Smooth muscle cell (in vitro differentiated cells): Measurements from ENCODE around the gene EIF2B1. TPM values are rescaled to one million over a fixed set of nuclear protein-coding genes. Genes with fewer than 3 reads are reported as not detected.

Experiments
- DNase-seq: peaks from one replicate; lab custom pipeline; 2025; ENCODE audit not compliant: unreplicated experiment; lab: John Stamatoyannopoulos, UW
- H2AFZ ChIP-seq: fragments of 200-600 bp; sonication (generic); 2 replicates; pipeline ENCODE4 v1.6.0; 2016; ENCODE audit warnings: antibody characterized with exemption, low read depth, mild to moderate bottlenecking
- H3F3A ChIP-seq: fragments of 200-600 bp; sonication (generic); 2 replicates; pipeline ENCODE4 v1.6.0; 2017; ENCODE audit warnings: antibody characterized with exemption, low read depth
- H3K27ac ChIP-seq: fragments of 200-600 bp; sonication (generic); 2 replicates; pipeline ENCODE4 v1.5.1; 2016; ENCODE audit warnings: low read depth, mild to moderate bottlenecking
- H3K27me3 ChIP-seq: fragments of 200-600 bp; sonication (generic); 2 replicates; pipeline ENCODE4 v1.6.1; 2016; ENCODE audit warnings: low read depth, mild to moderate bottlenecking
- H3K36me3 ChIP-seq: fragments of 200-600 bp; sonication (generic); 2 replicates; pipeline ENCODE4 v1.5.1; 2016; ENCODE audit warnings: low read depth
- H3K4me1 ChIP-seq: fragments of 200-600 bp; sonication (generic); 2 replicates; pipeline ENCODE4 v1.5.1; 2016; ENCODE audit warnings: low read depth
- H3K4me2 ChIP-seq: fragments of 200-600 bp; sonication (generic); 2 replicates; pipeline ENCODE4 v1.6.0; 2016; ENCODE audit warnings: mild to moderate bottlenecking
- H3K4me3 ChIP-seq: fragments of 200-600 bp; sonication (generic); 2 replicates; pipeline ENCODE4 v1.5.1; 2016; ENCODE audit warnings: mild to moderate bottlenecking
- H3K79me2 ChIP-seq: fragments of 200-600 bp; sonication (generic); 2 replicates; pipeline ENCODE4 v1.6.0; 2016; ENCODE audit warnings: low read depth, mild to moderate bottlenecking
- H3K9ac ChIP-seq: fragments of 200-600 bp; sonication (generic); 2 replicates; pipeline ENCODE4 v1.6.0; 2016; ENCODE audit warnings: low read depth
- H3K9me3 ChIP-seq: fragments of 200-600 bp; sonication (generic); replicated peaks from 2 replicates; pipeline ENCODE4 v1.5.1; 2016; ENCODE audit warnings: low read depth
- H4K20me1 ChIP-seq: fragments of 200-600 bp; sonication (generic); 2 replicates; pipeline ENCODE4 v1.6.0; 2016; ENCODE audit warnings: low read depth
- CTCF ChIP-seq: fragments of 200-600 bp; sonication (generic); IDR thresholded peaks from 2 replicates; pipeline ENCODE4 v1.5.1; 2017; ENCODE audit warnings: borderline replicate concordance, mild to moderate bottlenecking, antibody characterized with exemption; ENCODE audit not compliant: insufficient read depth, poor library complexity, severe bottlenecking
- WGBS: methylation state at CpG from one replicate; pipeline ENCODE4 v1.1.7; 2016; ENCODE audit warnings: low lambda C conversion rate; 5-methylcytosine and 5-hydroxymethylcytosine counted together
- polyA plus RNA-seq: library from polyadenylated mRNA; unstranded; fragments of >200 nt; fragmentation: Nextera tagmentation; extraction: Ambion mirVana; gene quantifications from 2 replicates; pipeline ENCODE4 v1.2.1, GENCODE V29; 2016
- small RNA-seq: library from RNA; depleted of rRNA; stranded (forward); fragments of <200 nt; gene quantifications from one replicate; pipeline ENCODE3, GENCODE V24; 2014
- total RNA-seq: library from RNA; depleted of rRNA; stranded (reverse); fragments of >200 nt; gene quantifications from 2 replicates; pipeline ENCODE4 v1.2.3, GENCODE V29; 2014

Gene EIF2B1
- total and polyA plus RNA-seq, 2 experiments from 2014 or later, result 47.0 to 87.4 TPM

GRCh38 chr12:123573870-123574269 is 59.6 kb downstream of the EIF2B1 start:
- 80% methylated on average over 4 of the region's 4 CpGs for WGBS
- Histone ChIP-seq H3K79me2 (no peaks in the 10 kb centered on the region), H3K4me3 (no peak overlapping the region), H3F3A (no peaks in the 10 kb centered on the region), H3K9ac (no peak overlapping the region), H3K4me2 (no peak overlapping the region), H3K4me1 (no peaks in the 10 kb centered on the region), H3K9me3 (no peaks in the 10 kb centered on the region), H3K27me3 (no peaks in the 10 kb centered on the region), H3K36me3 (no peaks in the 10 kb centered on the region), H2AFZ (no peak overlapping the region), H3K27ac (no peak overlapping the region), H4K20me1 (peaks cover 2% of the 10 kb centered on the region)
- no peak for TF ChIP-seq CTCF
- DNase-seq, result no peak

GRCh38 chr12:123572391-123572790 is 61.1 kb downstream of the EIF2B1 start:
- no peak overlapping the region for H3K4me3 ChIP-seq
- no peak overlapping the region for H2AFZ ChIP-seq
- WGBS, result 88% methylated on average over 2 of the region's 2 CpGs
- H3K36me3 ChIP-seq, result no peaks in the 10 kb centered on the region
- H3K79me2 ChIP-seq, result no peaks in the 10 kb centered on the region
- no peaks in the 10 kb centered on the region for H3F3A ChIP-seq
- DNase-seq, result no peak
- H3K4me2 ChIP-seq, result no peak overlapping the region
- no peak overlapping the region for H3K9ac ChIP-seq
- no peak overlapping the region for H3K27ac ChIP-seq
- no peaks in the 10 kb centered on the region for H3K27me3 ChIP-seq
- no peak for TF ChIP-seq CTCF
- no peaks in the 10 kb centered on the region for H4K20me1 ChIP-seq
- no peaks in the 10 kb centered on the region for H3K9me3 ChIP-seq
- H3K4me1 ChIP-seq, result no peaks in the 10 kb centered on the region

GRCh38 chr12:123571343-123571813 is 62.1 kb downstream of the EIF2B1 start:
- Histone ChIP-seq H4K20me1 (no peaks in the 10 kb centered on the region), H3K4me3 (no peak overlapping the region), H3K4me2 (no peak overlapping the region), H3K4me1 (no peaks in the 10 kb centered on the region), H3K9ac (no peak overlapping the region), H3K79me2 (no peaks in the 10 kb centered on the region), H3K27me3 (no peaks in the 10 kb centered on the region), H3F3A (no peaks in the 10 kb centered on the region), H2AFZ (no peak overlapping the region), H3K36me3 (no peaks in the 10 kb centered on the region), H3K9me3 (no peaks in the 10 kb centered on the region), H3K27ac (no peak overlapping the region)
- TF ChIP-seq CTCF, result no peak
- no peak for DNase-seq
- WGBS, result 42% methylated on average over 4 of the region's 4 CpGs

Small RNAs within 50 kb of the gene (small RNA-seq; reads per million reads assigned to genes)
- 0.63 reads per million, percentile 22 among the genes with 10 or more reads in this experiment for gene SNORA9B

Other genes with a start within 250 kb of the EIF2B1 start
- gene KMT5A, start 249.6 kb downstream of the EIF2B1 start, total RNA-seq, result 19.9 and 23.8 TPM in 2 replicates
- gene KMT5A, start 249.6 kb downstream of the EIF2B1 start, polyA plus RNA-seq, result 15.4 and 17.9 TPM in 2 replicates
- gene RILPL2, start 197.0 kb downstream of the EIF2B1 start, total RNA-seq, result 0.31 and 0.85 TPM in 2 replicates
- 2.2 TPM in 2 replicates for gene RILPL2, start 197.0 kb downstream of the EIF2B1 start, polyA plus RNA-seq
- gene SNRNP35, start 175.5 kb downstream of the EIF2B1 start, total RNA-seq, result 3.8 and 9.9 TPM in 2 replicates
- gene SNRNP35, start 175.5 kb downstream of the EIF2B1 start, polyA plus RNA-seq, result 21.7 TPM in 2 replicates
- 13.2 and 17.9 TPM in 2 replicates for gene RILPL1, start 100.0 kb downstream of the EIF2B1 start, total RNA-seq
- gene RILPL1, start 100.0 kb downstream of the EIF2B1 start, polyA plus RNA-seq, result 29.8 and 36.3 TPM in 2 replicates
- gene TMED2, start 49.1 kb downstream of the EIF2B1 start, total RNA-seq, result 394 and 424 TPM in 2 replicates
- gene TMED2, start 49.1 kb downstream of the EIF2B1 start, polyA plus RNA-seq, result 314 and 356 TPM in 2 replicates
- gene DDX55, start 31.6 kb downstream of the EIF2B1 start, total RNA-seq, result 13.4 and 14.5 TPM in 2 replicates
- gene DDX55, start 31.6 kb downstream of the EIF2B1 start, polyA plus RNA-seq, result 14.7 and 20.1 TPM in 2 replicates
- 39.5 and 43.2 TPM in 2 replicates for gene GTF2H3, start 143 bp upstream of the EIF2B1 start, total RNA-seq
- 10.8 and 11.3 TPM in 2 replicates for gene GTF2H3, start 143 bp upstream of the EIF2B1 start, polyA plus RNA-seq
- gene TCTN2, start 37.4 kb upstream of the EIF2B1 start, total RNA-seq, result 11.5 and 12.6 TPM in 2 replicates
- 2.8 and 3.0 TPM in 2 replicates for gene TCTN2, start 37.4 kb upstream of the EIF2B1 start, polyA plus RNA-seq
- 17.4 and 23.8 TPM in 2 replicates for gene ATP6V0A2, start 78.7 kb upstream of the EIF2B1 start, total RNA-seq
- 12.0 and 12.6 TPM in 2 replicates for gene ATP6V0A2, start 78.7 kb upstream of the EIF2B1 start, polyA plus RNA-seq
- gene DNAH10, start 128.6 kb upstream of the EIF2B1 start, total RNA-seq, result 1.2 and 1.5 TPM in 2 replicates
- gene DNAH10, start 128.6 kb upstream of the EIF2B1 start, polyA plus RNA-seq, result 1.1 and 2.2 TPM in 2 replicates